ENCODE results near the gene F2R.

DNA sequence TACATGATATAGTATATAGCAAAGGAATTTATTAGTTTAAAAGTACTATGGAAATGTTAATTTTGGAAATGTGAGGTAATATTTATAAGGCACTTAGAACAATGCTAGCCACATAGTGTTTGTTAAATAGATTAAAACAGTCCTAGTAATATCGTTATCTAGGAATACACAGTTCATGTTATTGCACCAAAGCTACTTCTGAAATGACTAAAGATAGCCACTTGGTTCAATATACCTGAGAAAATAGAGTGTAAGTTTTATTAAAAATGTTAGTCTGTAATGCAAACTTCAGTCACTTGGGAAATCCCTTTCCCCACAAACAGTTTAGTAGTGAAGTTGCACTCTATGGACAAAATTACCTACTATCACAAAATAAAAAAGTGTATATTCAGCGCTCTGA lies 15.4 kb upstream of the F2R start:
- TF ChIP-seq, protein P1, sequence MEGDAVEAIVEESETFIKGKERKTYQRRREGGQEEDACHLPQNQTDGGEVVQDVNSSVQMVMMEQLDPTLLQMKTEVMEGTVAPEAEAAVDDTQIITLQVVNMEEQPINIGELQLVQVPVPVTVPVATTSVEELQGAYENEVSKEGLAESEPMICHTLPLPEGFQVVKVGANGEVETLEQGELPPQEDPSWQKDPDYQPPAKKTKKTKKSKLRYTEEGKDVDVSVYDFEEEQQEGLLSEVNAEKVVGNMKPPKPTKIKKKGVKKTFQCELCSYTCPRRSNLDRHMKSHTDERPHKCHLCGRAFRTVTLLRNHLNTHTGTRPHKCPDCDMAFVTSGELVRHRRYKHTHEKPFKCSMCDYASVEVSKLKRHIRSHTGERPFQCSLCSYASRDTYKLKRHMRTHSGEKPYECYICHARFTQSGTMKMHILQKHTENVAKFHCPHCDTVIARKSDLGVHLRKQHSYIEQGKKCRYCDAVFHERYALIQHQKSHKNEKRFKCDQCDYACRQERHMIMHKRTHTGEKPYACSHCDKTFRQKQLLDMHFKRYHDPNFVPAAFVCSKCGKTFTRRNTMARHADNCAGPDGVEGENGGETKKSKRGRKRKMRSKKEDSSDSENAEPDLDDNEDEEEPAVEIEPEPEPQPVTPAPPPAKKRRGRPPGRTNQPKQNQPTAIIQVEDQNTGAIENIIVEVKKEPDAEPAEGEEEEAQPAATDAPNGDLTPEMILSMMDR (IDR thresholded peaks at IDR 0.05): no peak
- TF ChIP-seq POLR2A (IDR thresholded peaks at IDR 0.05): no peak

All from testis (tissue), 2 donors.